ENCODE measurements around the gene LAPTM4A. TPM values are rescaled to one million over a fixed set of nuclear protein-coding genes. Genes with fewer than 3 reads are reported as not detected.

The LAPTM4A gene
- polyA plus RNA-seq, 2 of the 4 experiments (the other 2 are of a cell fraction) = 275 to 509 TPM

- WGBS (ENCODE audit: missing lambda C conversion rate) = 95% methylated on average over 2 of the region's 2 CpGs
Measured at GRCh38 chr2:20081841-20082240, 30.4 kb upstream of the LAPTM4A start.

DNA sequence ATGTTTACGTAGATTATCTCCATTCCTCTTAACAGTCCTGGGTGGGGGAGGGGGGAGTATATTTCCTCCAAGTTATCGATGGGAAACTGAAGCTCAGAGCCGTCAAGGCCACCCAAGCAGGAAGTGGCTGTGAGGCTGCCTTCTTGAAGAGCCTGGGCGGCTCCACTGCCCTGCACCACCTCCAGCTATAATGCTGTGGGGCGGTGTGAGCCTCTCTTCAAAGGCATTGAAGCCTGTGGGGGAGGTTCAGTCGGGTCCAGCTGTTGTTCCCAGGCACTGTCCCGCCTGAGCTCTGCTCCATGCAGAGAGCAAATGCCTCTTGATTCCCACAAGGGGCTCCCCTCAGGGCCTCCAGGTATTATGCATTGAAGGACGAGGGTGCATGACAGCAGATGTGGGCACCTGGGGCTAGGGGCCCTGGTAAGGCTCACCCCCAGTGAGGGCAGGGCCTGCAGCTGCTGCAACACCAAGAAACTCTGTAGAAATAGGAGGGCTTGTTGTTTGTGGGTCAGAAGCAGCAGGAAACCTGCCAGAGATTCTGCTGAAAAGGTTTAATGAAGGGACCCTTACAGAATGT, 29.5 kb upstream of the LAPTM4A start:
- ChIA-PET POLR2A (interaction anchor here (0.6 kb wide), 1 partner anchor 29 kb away, joined by 3 read pairs; the partner anchor contains the start of gene LAPTM4A), CTCF (interaction anchor here (1.3 to 1.6 kb wide), 2 partner anchors 65 to 126 kb away, joined by 3 to 4 read pairs; no protein-coding TSS in a partner anchor)
- peaks cover 5% of the 10 kb centered on the region; the same call in 1 of the 3 replicates for H3K4me1 ChIP-seq
- no peak for FAIRE-seq
- H3K4me3 ChIP-seq = no peak overlapping the region
- no peaks in the 10 kb centered on the region for H3K9me3 ChIP-seq
- 85% methylated on average over 8 of the region's 8 CpGs for WGBS (ENCODE audit: missing lambda C conversion rate)
- H3K27ac ChIP-seq = peak overlapping the region in 1 of 2 experiments; percentile 42; a peak in 1 of 6 replicates
- ATAC-seq = peak in 1 of 2 experiments; percentile 47; a peak in 3 of 6 replicates
- no peak overlapping the region for H3K4me2 ChIP-seq
- TF ChIP-seq HOXB5 (CRISPR knock-in tag; IDR thresholded peaks at IDR 0.05) (no peak), GATA3 (IDR thresholded peaks at IDR 0.05; ENCODE audit: borderline replicate concordance) (no peak), POLR2A (IDR thresholded peaks at IDR 0.05; ENCODE audit: low read length) (no peak), ZFP36 (IDR thresholded peaks at IDR 0.05; ENCODE audit: borderline replicate concordance, partially characterized antibody) (no peak), CHD4 (IDR thresholded peaks at IDR 0.05; ENCODE audit: borderline replicate concordance) (no peak), MYC (IDR thresholded peaks at IDR 0.05; ENCODE audit: borderline replicate concordance, low read length) (no peak)
- no peak for DNase-seq (ENCODE audit: low read depth in 1 of 2, low spot score in 1 of 2)

More at GRCh38 chr2:20081841-20082240, 30.4 kb upstream of the LAPTM4A start:
- no peaks in the 10 kb centered on the region for H3K9me3 ChIP-seq
- H3K4me2 ChIP-seq = no peak overlapping the region
- no peak overlapping the region for H3K4me3 ChIP-seq
- no peak for TF ChIP-seq HOXB5 (CRISPR knock-in tag; IDR thresholded peaks at IDR 0.05)
- TF ChIP-seq ZFP36 (IDR thresholded peaks at IDR 0.05; ENCODE audit: borderline replicate concordance, partially characterized antibody) = no peak
- TF ChIP-seq TFCP2L1 (CRISPR knock-in tag; IDR thresholded peaks at IDR 0.05) = no peak
- TF ChIP-seq NFE2L2 (conservative IDR thresholded peaks at IDR 0.05; ENCODE audit: low read length) = no peak
- TF ChIP-seq POLR2A (IDR thresholded peaks at IDR 0.05; ENCODE audit: low read length) = no peak
- no peak for TF ChIP-seq PBX3 (IDR thresholded peaks at IDR 0.05)
- no peak for TF ChIP-seq TP53 (CRISPR knock-in tag; IDR thresholded peaks at IDR 0.05)
- TF ChIP-seq CBX2 (IDR thresholded peaks at IDR 0.05; ENCODE audit: borderline replicate concordance, low read depth) = no peak
- TF ChIP-seq GATA3 (IDR thresholded peaks at IDR 0.05; ENCODE audit: borderline replicate concordance) = no peak
- TF ChIP-seq CTCF (IDR thresholded peaks at IDR 0.05) = no peak
- no peak for TF ChIP-seq ZC3H11A (IDR thresholded peaks at IDR 0.05)
- no peak for TF ChIP-seq NPAS2 (CRISPR knock-in tag; IDR thresholded peaks at IDR 0.05; ENCODE audit: borderline replicate concordance)
- no peak for TF ChIP-seq RARB (CRISPR knock-in tag; IDR thresholded peaks at IDR 0.05)
- no peak for TF ChIP-seq FOSB (CRISPR knock-in tag; IDR thresholded peaks at IDR 0.05)
- TF ChIP-seq CEBPB (IDR thresholded peaks at IDR 0.05) = no peak
- TF ChIP-seq PHF8 (IDR thresholded peaks at IDR 0.05; ENCODE audit: borderline replicate concordance, low read depth) = no peak
- no peak for TF ChIP-seq HMGXB4 (CRISPR knock-in tag; IDR thresholded peaks at IDR 0.05; ENCODE audit: borderline replicate concordance)
- ChIA-PET CTCF (interaction anchor here (0.9 to 1.6 kb wide), 3 partner anchors 12 to 126 kb away, joined by 3 to 4 read pairs (median 4); no protein-coding TSS in a partner anchor), POLR2A (no interaction called here)
- H3K27ac ChIP-seq = peak overlapping the region in 1 of 2 experiments; percentile 13; a peak in 1 of 6 replicates
- H3K4me1 ChIP-seq = peaks cover 13% of the 10 kb centered on the region; the same call in 1 of the 3 replicates
- FAIRE-seq = no peak
- no peak for ATAC-seq
- no peak for DNase-seq (ENCODE audit: low read depth in 1 of 2, low spot score in 1 of 2)

Measured in A549 (cell line).